GM12892 (cell line): ENCODE data around the gene ARFGAP3.
A peak's percentile ranks its signal among the peaks of the same experiment; 100 is the strongest.
"Not testable (repeated sequence)": the region's sequence is repeated elsewhere in the genome, so short reads cannot be mapped to it uniquely, and the experiment has no call there.

ENCODE experiments used
- DNase-seq: peaks from one replicate; pipeline ENCODE4 v3.0.0; 2011; ENCODE audit not compliant: insufficient read length
- FAIRE-seq: peaks from 2 replicates; lab custom pipeline; 2011; peaks lifted over from hg19 to GRCh38; lab: Jason Lieb, UNC
- POLR2A ChIP-seq: IDR thresholded peaks from 2 replicates; pipeline ENCODE4 v1.6.1; 2011; ENCODE audit warnings: low read depth, low read length, control low read depth
- POLR2AphosphoS5 ChIP-seq: IDR thresholded peaks from 2 replicates; pipeline ENCODE4 v1.6.1; 2011; ENCODE audit warnings: low read depth, low read length, control low read depth
- TAF1 ChIP-seq: IDR thresholded peaks from 2 replicates; pipeline ENCODE4 v1.6.1; 2011; ENCODE audit warnings: low read depth, mild to moderate bottlenecking, control low read depth, low read length, borderline replicate concordance

Gene ARFGAP3

DNA sequence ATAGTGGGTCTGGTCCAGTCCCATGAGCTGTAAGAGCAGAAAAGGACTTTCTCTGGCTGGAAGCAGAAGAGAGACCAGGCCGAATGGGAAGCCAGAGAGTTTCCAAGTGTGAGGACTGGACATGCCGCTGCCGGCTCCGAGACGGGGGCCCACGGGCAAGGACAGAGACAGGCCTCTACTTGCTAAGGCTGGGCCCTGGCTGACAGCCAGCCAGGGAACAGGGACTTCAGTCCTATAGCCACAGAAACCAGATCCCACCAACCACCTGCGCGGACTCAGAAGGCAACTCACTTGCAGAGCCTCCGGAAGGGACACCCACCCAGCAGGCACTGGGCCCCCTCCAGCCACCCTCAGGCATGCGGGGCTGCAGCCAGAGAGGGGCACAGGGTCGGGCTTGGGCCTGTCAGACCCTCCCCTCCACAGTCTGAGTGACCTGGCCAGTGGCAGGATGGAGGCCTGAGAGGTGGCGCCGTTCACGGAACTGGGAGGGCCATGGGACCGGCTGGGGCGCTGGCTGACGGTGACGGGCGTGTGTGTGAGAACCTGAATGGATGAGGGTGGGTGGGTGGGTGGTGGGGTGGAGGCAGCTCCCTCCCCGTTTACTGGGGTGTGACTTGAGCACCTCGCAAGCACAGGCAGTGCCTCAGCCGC is 88.6 kb downstream of the ARFGAP3 start:
- DNase-seq (no peak), FAIRE-seq (peak; percentile 5)
- no peak for TF ChIP-seq POLR2A
- TF ChIP-seq POLR2AphosphoS5: no peak
- no peak for TF ChIP-seq TAF1

DNA sequence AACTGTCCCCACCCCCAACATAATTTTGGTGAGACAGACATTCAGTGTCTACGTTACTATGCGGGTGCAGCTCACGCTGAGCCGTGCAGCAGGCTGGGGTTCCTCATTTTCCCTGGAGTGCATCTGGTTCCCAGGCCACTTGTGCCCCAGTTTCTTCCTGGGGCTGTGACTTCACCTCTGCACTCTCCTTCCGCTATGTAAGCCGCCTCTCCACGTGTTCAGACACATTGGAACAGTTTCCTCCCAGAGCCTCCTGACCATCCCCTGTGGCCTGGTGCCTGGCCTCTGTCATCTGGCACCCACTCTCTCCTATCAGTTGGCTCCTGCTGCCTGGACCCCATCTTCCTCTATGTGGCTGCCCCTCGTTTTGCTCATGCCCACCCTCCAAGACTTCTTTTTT is 90.2 kb downstream of the ARFGAP3 start:
- FAIRE-seq (no peak), DNase-seq (no peak)
- no peak for TF ChIP-seq TAF1
- no peak for TF ChIP-seq POLR2A
- no peak for TF ChIP-seq POLR2AphosphoS5

DNA sequence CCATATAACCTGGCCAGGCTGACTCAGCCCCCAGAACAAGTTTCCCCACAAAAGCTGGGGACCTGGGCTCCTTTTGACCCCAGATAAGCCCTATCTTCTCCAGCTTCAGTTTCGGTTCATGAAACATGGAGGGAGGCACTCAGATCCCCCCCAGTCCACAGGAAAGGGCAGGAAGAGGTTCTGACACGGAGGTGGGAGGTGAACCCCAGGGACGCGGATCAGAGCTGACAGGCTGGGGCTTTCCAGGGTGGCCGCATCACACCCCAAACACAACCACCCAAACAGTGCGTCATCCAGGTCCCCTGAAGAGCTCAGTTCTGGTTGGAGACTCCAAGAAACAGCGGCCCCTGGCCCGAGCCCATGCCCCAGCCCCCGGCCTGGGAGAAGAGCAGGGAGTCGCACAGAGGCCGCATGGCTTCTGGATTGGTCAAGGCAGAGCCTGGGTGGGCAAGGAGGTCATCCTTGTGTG is 92.1 kb downstream of the ARFGAP3 start:
- peak; percentile 66 for FAIRE-seq
- DNase-seq: no peak
- TF ChIP-seq POLR2AphosphoS5: no peak
- no peak for TF ChIP-seq TAF1
- TF ChIP-seq POLR2A: no peak

DNA sequence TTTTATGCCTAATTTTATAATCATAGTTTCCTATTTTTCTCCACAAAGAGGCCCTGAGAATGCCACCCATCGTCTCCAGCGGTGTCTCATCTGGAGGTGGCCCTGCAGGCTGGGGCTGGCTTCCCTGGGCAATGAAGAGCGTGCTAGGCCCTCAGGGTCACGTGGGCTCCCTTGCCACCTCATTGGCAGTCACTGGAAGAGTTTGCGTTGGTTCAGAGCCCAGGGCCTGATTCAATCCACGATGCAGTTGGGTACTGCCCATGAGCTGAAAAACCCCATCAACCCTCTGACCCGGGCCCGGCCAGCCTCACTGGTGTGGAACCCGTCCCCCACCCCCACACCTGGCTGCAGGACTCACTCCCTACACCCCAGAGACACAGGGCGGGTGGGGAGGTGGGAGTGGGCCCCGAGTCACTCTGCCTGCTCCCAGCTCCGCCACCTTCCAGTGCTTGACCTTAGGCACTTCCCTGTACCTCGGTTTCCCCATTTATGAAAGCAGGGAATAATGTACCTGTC is 93.0 kb downstream of the ARFGAP3 start:
- no peak for TF ChIP-seq POLR2A
- no peak for TF ChIP-seq POLR2AphosphoS5
- TF ChIP-seq TAF1: no peak

DNA sequence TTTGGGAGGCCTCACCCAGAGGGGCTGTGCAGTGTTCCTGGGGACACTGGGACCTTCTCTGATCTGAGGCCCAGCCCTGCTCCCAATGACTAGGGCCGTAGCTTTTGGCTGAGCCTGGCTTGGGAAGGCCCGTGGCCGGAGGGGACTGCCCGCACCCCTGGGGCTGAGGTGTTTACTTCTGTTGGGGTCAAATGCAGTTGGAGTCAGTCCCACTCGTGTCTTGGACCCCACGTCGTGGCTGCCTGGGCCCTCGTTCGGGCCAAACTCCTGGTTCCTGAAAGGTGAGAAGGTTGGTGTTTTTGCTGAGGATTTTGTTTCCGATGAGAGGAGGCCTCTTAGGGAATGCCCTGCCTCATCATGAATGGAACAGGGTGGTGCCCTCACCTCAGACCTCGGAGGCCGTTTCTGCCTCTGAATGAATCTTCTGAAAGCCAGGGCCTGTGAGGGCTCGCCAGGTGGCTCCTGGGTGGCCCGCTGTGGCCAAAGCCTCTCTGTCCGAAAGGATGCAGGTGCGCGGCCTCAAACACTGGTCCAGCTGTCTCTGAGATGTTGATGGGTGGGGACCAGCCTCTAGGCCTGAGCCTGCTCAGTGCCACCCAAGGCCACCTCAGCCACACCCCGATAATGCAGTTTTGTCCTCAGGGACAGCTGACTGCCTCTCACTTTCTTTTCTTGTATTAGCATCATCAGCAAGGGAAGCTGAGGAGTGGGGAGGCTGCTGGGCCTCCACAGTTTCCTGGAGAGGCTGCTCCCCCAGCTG is 96.1 kb downstream of the ARFGAP3 start:
- FAIRE-seq (peak; percentile 87), DNase-seq (no peak)
- TF ChIP-seq POLR2A: no peak
- no peak for TF ChIP-seq POLR2AphosphoS5
- TF ChIP-seq TAF1: no peak

More for the DNA sequence above, 93.0 kb downstream of the ARFGAP3 start:
- no peak for DNase-seq
- peak; percentile 21 for FAIRE-seq

DNA sequence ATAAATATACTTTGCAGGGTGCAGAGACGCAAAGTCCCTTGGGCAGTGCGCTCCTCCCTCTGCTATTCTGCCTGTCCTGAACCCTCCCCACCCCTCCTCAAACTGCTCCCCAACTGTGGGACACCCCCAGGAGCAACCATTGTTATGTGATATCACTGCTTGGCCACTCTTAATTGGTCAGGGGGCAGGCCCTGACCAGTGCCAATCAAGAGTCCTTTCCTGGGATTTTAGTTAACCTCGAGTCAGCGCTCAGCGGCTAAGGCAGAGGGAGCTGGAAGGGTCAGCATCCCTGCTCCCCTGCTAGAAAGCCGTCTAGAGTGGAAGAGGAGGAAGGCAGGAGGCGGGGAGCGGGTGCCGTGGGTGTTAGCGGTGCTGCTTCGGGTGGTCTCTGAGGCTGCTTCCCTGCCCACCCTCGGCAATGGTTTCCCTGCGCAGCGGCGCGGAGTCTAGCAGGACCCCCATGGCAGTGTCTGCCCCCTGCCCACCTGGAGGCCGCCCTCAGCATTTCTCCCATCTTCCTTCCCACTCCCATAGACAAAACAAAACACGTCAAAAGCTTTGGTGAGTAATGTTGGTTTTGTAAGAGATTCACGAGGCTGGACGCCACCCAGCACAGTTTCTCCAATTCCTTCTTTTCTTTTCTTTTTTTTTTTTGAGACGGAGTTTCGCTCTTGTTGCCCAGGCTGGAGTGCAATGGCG is 98.0 kb downstream of the ARFGAP3 start:
- no peak for DNase-seq
- no peak for TF ChIP-seq TAF1
- no peak for TF ChIP-seq POLR2A
- no peak for TF ChIP-seq POLR2AphosphoS5
- no peak for FAIRE-seq

DNA sequence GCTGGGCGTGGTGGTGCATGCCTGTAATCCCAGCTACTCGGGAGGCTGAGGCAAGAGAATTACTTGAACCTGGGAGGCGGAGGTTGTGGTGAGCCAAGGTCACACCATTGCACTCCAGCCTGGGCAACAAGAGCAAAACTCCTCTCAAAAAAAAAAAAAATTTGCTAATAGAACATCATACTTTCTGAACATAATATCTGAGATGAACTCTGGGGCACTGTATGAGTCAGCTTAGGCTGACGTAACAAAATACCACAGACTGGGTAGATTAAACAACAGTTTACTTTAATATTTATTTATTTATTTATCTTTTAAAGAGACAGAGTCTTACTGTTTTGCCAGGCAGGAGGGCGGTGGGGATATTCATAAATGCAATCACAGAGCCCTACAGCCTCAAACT is 101.5 kb downstream of the ARFGAP3 start:
- not testable (repeated sequence) for DNase-seq, FAIRE-seq

DNA sequence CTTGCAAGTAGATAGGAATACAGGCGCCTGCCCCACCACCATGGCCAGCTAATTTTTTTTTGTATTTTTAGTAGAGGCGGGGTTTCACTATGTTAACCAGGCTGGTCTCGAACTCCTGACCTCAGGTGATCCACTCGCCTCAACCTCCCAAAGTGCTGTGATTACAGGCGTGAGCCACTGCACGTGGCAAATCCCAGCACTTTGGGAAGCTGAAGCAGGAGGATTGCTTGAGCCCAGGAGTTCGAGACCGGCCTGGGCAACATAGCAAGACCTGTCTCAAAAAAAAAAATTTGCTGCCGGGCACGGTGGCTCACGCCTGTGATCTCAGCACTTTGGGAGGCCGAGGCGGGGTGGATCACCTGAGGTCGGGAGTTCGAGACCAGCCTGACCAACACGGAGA is 102.0 kb downstream of the ARFGAP3 start:
- not testable (repeated sequence) for FAIRE-seq

DNA sequence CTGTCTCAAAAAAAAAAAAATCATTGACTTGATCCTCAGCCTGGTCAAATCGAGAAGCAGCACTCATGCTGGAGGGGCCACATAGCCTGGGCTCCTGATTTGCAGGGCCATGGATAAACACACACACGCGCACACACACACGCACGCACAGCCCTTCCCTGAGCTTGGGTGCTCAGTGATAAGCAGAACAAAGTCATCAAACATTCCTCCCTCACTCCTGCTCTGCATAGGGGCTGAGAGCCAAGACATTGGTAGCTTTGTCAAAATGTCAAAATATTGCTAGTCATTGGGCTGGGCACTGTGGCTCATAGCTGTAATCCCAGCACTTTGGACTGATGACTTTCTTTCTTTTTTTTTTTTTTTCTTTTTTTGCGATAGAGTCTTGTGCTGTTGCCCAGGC is 102.4 kb downstream of the ARFGAP3 start:
- FAIRE-seq: no peak
- no peak for TF ChIP-seq TAF1
- no peak for TF ChIP-seq POLR2A
- TF ChIP-seq POLR2AphosphoS5: no peak
- DNase-seq: no peak

More for the DNA sequence above, 102.0 kb downstream of the ARFGAP3 start:
- DNase-seq: not testable (repeated sequence)

DNA sequence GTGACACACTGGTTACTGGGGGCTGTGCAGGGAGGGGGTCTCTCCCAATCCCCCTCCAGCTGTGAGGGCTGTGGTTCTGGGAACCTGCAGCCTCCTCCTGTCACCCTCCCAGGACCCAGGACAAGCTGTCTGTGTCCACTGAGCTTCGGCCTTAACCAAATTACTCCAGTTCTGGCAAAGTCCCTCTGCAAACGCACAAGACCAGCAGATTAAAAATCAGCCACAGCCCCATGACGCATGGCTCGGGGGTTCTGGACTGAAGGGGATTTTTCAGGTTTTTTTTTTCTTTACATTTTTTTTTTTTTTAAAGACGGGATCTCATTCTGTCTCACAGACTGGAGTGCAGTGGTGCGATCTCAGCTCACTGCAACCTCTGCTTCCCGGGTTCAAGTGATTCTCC is 104.2 kb downstream of the ARFGAP3 start:
- no peak; the same call in 1 of the 2 replicates for TF ChIP-seq TAF1
- TF ChIP-seq POLR2AphosphoS5: no peak
- no peak for TF ChIP-seq POLR2A
- FAIRE-seq: no peak
- DNase-seq: no peak

DNA sequence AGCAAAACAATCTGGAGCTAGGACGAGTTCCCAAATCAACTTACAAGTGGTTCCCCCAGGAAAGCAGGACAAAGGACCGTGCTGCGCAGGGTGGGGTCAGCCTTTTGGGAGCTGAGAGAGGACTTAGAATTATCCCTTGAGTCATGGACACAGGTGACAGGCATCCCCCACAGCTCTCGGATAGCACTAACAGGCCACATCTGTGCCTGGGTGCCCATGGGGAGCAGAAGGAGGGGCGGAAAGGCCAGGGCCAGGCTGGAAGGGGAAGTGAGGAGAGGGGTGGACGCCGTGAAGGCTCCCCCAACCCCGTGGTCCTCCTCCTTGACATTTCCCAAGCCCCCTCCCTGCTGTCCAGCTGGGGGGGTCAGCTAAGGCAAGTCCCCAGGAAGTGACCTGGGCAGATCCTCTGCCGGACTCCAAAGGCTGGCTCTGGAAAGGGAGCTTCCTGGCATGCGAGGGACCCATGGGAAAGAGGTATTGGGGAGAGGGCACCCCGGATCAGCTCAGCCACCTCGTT is 104.8 kb downstream of the ARFGAP3 start:
- FAIRE-seq: no peak
- no peak for DNase-seq
- TF ChIP-seq POLR2A (no peak), POLR2AphosphoS5 (no peak), TAF1 (no peak)

DNA sequence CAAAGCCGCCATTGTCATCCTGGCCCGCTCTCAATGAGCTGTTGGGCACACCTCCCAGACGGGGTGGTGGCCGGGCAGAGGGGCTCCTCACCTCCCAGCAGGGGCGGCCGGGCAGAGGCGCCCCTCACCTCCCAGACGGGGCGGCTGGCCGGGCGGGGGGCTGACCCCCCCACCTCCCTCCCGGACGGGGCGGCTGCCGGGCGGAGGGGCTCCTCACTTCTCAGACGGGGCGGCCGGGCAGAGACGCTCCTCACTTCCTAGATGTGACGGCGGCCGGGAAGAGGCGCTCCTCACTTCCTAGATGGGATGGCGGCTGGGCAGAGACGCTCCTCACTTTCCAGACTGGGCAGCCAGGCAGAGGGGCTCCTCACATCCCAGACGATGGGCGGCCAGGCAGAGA is 106.7 kb downstream of the ARFGAP3 start:
- DNase-seq, FAIRE-seq: not testable (repeated sequence)
